Inflammatory macrophage treated with lipopolysaccharide for 4 hours (primary cell): ENCODE results near the gene DENND2A.

Experiments
- DNase-seq: peaks from one replicate; pipeline ENCODE4 v3.0.0-alpha.2; 2020

Gene DENND2A

GRCh38 chr7:140617081-140617480 is 23.5 kb downstream of the DENND2A start:
- DNase-seq = no peak

DNA sequence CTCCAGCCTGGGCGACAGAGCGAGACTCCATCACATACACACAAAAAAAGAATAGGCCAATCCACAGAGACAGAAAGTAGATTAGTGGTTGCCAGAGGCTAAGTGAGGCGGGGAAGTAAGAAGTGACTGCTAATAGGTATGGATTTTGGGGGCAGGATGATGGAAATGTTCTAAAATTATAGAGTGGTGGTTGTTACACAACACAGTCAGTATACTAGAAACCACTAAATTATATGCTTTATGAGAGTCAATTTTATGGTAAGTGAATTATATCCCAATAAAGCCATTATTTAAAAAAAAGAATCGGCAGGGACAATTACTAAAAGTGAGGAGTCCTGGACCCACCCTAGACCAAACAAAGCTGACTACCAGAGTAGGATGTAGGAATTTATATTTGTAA is 24.3 kb downstream of the DENND2A start:
- no peak for DNase-seq

DNA sequence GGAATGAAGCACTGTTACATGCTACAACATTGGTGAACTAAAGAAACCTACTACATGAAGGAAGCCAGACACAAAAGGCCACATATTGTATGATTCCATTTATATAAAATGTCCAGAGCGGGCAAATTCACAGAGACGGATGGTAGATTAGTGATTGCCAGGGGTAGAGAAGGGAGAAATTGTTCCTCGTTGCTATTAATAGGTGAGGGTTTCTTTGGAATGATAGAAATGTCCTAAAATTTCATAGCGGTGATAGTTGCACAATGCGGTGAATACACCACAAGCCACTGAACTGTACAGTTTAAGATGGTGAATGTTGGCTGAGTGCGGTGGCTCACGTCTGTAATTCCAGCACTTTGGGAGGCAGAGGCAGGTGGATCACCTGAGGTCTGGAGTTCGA is 29.0 kb downstream of the DENND2A start:
- DNase-seq = no peak

DNA sequence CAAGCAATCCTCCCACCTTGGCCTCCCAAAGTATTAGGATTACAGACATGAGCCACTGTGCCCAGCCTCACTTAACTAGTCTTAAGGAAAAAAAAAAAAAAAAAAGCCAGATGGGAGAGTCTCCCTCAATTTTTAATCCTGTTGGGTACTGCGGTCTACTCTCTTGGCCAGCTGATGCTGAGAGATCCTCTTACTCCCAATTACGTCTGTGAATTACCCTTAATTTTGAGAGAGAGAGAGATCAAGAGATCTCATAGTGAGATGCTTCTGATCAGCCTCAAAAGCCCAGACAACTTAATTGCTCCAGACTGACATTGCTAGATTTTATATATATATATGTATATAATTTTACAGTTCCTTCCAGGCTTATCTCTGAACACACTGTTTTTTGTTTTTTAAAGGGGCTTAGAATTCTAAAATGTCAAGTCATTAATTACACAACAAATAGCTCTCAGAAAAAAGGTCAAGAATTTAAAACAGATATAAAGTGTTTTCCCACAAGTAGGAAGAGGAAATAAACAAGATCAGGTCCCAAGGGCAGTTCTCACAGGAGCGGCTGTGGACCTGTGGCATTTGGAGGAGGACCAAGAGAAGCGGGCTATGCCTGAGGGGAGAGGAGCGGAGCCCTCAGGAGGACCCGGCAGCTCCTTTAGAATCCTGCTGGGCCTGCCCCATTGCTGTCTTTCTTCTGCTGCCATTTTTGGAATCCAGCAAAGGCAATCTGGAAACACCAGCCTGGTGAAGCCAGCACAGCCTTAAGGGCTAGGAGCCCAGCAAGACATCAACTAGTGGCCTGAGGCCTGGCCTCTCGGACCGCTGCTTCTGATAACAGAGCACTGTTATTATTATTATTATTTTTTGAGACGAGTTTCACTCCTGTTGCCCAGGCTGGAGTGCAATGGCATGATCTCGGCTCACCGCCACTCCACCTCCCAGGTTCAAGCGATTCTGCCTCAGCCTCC is 30.1 kb downstream of the DENND2A start:
- DNase-seq = no peak

- no peak for DNase-seq
These were observed 31.0 kb downstream of the DENND2A start for GRCh38 chr7:140609646-140610045.

DNA sequence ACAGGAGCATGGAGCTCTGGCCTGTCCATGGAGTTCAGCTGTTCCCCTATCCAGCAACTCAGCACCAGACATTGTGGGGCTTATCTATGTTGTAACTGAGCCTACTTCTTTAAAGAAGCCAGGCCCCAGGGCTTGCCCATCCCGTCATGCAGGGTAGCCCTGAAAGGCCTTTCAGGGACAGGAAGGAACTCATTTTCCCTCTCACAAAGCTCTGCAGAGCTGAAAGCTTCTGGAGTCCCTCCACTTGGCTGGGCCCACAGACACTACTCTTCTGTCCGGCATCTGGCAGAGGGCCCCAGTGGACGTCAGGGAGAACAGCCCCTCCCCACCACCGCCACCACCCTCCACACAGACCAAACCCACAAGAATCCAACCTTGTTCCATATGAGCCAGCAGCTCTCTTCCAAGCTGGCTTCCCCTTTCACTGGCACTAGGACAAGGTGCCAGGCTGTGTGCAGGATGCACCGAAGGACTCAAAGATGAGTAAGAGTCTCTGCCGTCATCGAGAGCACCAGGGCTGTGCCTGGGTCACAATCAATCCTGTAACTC is 33.1 kb downstream of the DENND2A start:
- DNase-seq = no peak

DNA sequence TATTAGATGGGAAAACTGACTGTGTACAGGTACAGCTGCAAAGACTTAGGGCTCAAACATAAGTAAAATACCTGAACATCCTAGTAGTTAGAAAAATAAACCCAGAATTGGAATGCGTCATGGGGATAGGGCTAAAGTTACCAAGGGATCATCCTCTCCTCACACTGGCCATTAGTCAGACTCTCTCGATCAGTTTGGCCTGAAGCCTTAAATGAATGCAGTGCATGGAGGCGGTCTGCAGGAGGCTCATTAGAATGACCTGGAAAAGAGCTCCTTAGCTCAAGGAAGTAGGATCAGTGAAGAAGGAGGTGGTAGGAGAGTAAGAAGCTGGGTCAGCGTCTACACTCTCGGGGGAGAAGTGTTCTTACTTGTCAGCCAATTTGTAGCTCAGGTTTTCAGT is 35.3 kb downstream of the DENND2A start:
- DNase-seq = no peak

DNA sequence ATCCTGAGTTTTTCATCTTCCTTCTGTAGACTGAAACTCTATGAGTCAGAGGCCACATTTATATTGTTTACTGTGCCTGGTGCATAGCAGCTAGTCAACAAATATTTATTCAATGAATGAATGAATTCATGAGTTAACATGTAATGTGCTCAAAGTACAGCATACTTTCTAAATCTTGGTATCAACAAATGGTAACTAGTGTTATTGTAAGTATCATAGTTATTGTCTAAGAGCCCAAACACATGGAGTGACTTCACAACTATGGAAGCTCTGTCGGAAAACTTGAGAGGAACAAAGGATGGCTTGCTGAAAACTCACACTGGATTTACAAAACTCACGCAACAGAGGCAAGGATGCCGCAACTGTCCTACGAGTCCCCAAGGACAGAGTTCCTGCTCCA is 35.9 kb downstream of the DENND2A start:
- DNase-seq = no peak

GRCh38 chr7:140604076-140604475 is 36.5 kb downstream of the DENND2A start:
- no peak for DNase-seq

GRCh38 chr7:140601566-140602174 is 38.9 kb downstream of the DENND2A start:
- no peak for DNase-seq

- no peak for DNase-seq
These were observed 40.3 kb downstream of the DENND2A start for GRCh38 chr7:140600341-140600740.

DNA sequence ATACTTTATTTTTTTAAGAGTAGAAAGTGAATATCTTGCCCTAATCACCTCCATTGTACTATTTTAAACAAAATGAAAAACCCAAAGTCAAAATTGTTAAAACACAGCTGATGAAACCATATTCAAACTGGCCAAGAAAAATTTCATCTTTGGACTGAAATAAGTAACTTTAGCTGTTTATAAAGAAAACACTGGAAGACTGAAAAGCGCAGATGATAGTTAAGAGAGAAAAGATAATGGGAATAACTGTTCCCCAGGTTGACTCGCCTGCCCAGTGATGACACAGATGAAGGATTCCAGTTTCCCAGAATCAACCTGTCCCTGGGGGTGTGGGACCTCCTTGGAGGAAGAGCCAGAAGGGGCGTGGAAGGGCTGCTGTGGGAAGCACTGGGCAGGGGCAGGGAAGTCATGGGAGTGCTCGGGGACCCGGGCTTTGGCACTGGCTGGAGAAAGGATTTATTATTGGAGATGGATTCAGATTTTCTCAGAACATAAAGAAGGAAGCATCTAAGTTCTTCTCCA is 43.1 kb downstream of the DENND2A start:
- DNase-seq = no peak

DNA sequence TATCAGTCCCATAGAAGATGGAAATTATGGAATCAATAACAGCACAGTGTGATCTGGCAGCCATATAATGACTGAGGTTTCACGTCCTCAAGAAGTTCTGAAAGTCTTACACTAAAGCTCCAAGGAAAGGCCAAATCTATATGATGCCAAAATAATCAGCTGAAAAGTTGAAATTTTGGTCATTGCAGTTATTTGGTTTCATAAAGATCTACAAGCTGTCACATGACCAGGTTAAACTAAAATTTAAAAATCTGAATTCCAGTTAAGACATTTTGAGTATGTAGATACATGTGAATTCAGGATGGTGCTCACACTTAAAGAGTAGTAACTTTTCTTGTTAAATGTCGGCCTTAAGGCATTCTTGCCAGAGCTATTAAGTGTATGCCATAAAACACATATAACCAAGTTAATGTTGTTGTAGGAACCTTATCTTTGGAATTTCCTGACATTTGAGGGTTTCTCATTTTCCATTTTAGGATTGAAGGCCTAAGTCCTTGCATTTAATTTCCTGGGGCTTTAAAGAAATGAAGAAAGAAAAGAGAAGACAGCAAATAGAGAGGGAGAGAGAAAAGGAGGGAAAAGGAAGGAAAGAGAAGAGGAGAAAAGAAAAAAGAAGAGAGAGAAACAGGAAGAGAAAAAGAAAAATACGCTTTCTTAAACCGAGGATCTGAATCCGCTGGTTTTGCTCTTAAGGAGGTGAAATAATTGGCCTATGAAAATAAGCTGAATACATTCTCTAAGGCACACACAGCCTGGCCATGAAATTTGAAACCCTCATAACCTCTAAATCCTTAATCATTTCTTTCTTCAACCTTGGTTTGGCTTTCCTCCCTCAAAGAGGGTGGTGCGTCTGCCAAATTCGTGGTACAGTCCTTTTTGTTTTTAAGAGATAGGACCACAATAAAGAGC is 43.8 kb downstream of the DENND2A start:
- DNase-seq = no peak

- DNase-seq = no peak
These were observed 45.0 kb downstream of the DENND2A start for GRCh38 chr7:140595468-140596092.

GRCh38 chr7:140594131-140594691 is 46.4 kb downstream of the DENND2A start:
- no peak for DNase-seq

- DNase-seq = no peak
These were observed 47.0 kb downstream of the DENND2A start for GRCh38 chr7:140593672-140593982.

DNA sequence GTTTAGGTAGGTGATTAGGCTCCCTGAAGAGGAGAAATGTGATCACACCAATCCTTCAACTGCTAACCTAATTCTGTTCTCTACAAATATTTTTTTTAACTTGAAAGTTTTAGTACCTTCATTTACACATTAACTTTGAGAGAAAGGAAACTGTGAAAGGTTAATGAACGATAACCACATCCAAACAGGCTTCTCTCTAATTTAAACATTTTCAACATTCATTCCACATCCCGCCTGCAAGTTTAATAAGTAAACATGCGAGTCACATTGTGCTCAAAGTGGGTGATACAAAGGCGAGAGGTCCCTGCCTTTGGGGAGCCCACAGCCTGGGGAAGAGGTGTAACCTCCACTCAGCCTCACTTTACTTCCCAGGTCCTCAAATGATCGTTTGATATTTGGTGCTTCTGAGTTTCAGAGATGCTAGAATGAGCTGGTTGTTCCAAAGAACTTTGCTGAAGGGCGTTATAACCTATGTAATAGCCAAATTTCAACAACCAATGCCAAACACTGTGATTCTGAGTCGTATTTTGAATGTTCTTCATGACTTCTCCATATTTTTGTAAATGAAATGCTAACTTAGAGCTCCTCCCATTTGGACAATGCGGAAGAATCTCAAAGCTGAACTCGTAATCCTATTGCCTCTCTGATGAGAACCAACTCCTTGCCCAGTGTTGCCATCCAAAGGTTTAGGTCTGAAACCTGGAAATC is 47.5 kb downstream of the DENND2A start:
- DNase-seq = no peak

DNA sequence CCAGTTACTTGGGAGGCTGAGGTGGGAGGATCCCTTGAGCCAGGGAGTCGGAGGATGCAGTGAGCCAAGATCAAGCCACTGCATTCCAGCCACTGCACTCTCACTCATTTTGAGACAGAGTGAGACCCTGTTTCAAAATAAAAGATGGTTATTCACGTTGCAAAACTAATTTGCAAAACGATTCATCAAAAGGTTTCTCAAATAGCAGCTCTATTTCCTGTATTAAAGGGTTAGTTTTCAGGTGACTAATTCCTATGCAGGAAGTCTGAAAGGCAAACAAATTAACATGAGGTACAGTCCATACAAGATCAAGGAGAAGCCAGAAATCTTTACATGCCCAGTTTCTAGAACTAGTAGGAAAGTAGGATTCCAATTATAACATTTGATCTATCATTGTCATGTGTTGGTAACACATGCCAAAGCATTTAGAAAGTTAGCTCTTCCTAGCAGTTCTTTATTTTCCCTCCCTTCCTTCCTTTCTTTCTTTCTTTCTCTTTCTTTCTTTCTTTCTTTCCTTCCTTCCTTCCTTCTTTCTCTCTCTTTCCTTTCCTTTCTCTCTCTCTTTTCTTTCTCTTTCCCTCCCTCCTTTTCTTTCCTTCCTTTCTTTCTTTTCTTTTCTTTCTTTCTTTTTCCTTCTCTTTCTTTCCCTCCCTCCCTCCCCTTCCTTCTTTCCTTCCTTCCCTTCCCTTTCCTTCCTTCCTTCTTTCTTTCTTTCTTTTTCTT is 49.3 kb downstream of the DENND2A start:
- DNase-seq = no peak

DNA sequence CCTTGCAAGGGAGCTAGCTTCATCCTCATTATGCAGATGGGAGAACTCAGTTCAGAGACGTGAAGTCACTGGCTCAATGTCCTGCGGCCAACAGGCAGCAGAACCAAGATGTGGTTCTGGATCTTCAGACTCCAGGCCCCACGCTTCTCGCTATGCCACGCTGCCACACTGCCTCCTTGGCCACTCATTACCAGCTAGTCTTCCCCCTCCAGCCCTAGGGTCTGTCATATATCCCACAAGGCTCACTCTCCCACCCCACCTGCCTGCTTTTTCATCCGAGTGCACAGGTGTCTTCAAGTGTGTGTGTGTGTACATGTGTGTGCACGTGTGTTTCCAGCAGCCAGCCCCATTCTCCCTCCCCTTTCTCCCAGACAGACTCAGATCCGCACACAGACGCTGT is 53.4 kb downstream of the DENND2A start:
- DNase-seq = no peak

- DNase-seq = no peak
These were observed 54.1 kb downstream of the DENND2A start for GRCh38 chr7:140586516-140586915.

- no peak for DNase-seq
These were observed 55.3 kb downstream of the DENND2A start for GRCh38 chr7:140585333-140585732.
